ENCODE results near the gene ADIPOQ. TPM values are rescaled to one million over a fixed set of nuclear protein-coding genes. Genes with fewer than 3 reads are reported as not detected.

The ADIPOQ gene
- total and polyA plus RNA-seq, 4 donors: 0.02 TPM; not detected in 3

DNA sequence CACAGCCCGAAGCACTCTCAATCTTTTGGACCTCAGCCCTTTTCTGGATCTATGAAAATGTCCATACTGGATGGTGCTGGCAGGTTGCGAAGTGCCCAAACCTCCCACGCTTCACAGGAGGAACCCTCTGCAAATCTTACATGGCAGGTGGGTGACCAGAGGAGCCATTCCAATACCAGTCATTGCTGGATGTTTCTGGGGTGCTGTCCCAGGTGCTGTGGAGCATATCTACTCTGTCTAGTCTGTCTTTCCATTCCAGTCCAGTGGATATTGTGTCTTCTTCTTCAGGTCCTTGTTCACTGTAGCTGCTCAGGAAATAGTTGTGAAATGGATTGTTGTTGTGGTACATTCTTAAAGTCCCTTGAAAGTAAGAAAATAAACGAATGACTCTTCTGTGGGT lies 10.7 kb upstream of the ADIPOQ start:
- TF ChIP-seq RXRA (IDR thresholded peaks at IDR 0.05) (no peak), RAD21 (IDR thresholded peaks at IDR 0.05) (no peak), NR2F2 (IDR thresholded peaks at IDR 0.05) (no peak), FOXA1 (IDR thresholded peaks at IDR 0.05) (no peak), FOXA2 (IDR thresholded peaks at IDR 0.05) (no peak), TAF1 (conservative IDR thresholded peaks at IDR 0.05) (no peak), SP1 (IDR thresholded peaks at IDR 0.05) (no peak), JUND (IDR thresholded peaks at IDR 0.05) (no peak)
- TF ChIP-seq, protein P1, sequence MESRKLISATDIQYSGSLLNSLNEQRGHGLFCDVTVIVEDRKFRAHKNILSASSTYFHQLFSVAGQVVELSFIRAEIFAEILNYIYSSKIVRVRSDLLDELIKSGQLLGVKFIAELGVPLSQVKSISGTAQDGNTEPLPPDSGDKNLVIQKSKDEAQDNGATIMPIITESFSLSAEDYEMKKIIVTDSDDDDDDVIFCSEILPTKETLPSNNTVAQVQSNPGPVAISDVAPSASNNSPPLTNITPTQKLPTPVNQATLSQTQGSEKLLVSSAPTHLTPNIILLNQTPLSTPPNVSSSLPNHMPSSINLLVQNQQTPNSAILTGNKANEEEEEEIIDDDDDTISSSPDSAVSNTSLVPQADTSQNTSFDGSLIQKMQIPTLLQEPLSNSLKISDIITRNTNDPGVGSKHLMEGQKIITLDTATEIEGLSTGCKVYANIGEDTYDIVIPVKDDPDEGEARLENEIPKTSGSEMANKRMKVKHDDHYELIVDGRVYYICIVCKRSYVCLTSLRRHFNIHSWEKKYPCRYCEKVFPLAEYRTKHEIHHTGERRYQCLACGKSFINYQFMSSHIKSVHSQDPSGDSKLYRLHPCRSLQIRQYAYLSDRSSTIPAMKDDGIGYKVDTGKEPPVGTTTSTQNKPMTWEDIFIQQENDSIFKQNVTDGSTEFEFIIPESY (IDR thresholded peaks at IDR 0.05): no peak
- TF ChIP-seq, protein P2, sequence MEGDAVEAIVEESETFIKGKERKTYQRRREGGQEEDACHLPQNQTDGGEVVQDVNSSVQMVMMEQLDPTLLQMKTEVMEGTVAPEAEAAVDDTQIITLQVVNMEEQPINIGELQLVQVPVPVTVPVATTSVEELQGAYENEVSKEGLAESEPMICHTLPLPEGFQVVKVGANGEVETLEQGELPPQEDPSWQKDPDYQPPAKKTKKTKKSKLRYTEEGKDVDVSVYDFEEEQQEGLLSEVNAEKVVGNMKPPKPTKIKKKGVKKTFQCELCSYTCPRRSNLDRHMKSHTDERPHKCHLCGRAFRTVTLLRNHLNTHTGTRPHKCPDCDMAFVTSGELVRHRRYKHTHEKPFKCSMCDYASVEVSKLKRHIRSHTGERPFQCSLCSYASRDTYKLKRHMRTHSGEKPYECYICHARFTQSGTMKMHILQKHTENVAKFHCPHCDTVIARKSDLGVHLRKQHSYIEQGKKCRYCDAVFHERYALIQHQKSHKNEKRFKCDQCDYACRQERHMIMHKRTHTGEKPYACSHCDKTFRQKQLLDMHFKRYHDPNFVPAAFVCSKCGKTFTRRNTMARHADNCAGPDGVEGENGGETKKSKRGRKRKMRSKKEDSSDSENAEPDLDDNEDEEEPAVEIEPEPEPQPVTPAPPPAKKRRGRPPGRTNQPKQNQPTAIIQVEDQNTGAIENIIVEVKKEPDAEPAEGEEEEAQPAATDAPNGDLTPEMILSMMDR (IDR thresholded peaks at IDR 0.05; ENCODE audit: low read depth, low read length, missing input control): no peak
- TF ChIP-seq, protein P3, sequence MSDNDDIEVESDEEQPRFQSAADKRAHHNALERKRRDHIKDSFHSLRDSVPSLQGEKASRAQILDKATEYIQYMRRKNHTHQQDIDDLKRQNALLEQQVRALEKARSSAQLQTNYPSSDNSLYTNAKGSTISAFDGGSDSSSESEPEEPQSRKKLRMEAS (IDR thresholded peaks at IDR 0.05): no peak
- TF ChIP-seq, protein P4, sequence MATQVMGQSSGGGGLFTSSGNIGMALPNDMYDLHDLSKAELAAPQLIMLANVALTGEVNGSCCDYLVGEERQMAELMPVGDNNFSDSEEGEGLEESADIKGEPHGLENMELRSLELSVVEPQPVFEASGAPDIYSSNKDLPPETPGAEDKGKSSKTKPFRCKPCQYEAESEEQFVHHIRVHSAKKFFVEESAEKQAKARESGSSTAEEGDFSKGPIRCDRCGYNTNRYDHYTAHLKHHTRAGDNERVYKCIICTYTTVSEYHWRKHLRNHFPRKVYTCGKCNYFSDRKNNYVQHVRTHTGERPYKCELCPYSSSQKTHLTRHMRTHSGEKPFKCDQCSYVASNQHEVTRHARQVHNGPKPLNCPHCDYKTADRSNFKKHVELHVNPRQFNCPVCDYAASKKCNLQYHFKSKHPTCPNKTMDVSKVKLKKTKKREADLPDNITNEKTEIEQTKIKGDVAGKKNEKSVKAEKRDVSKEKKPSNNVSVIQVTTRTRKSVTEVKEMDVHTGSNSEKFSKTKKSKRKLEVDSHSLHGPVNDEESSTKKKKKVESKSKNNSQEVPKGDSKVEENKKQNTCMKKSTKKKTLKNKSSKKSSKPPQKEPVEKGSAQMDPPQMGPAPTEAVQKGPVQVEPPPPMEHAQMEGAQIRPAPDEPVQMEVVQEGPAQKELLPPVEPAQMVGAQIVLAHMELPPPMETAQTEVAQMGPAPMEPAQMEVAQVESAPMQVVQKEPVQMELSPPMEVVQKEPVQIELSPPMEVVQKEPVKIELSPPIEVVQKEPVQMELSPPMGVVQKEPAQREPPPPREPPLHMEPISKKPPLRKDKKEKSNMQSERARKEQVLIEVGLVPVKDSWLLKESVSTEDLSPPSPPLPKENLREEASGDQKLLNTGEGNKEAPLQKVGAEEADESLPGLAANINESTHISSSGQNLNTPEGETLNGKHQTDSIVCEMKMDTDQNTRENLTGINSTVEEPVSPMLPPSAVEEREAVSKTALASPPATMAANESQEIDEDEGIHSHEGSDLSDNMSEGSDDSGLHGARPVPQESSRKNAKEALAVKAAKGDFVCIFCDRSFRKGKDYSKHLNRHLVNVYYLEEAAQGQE (IDR thresholded peaks at IDR 0.05): no peak

DNA sequence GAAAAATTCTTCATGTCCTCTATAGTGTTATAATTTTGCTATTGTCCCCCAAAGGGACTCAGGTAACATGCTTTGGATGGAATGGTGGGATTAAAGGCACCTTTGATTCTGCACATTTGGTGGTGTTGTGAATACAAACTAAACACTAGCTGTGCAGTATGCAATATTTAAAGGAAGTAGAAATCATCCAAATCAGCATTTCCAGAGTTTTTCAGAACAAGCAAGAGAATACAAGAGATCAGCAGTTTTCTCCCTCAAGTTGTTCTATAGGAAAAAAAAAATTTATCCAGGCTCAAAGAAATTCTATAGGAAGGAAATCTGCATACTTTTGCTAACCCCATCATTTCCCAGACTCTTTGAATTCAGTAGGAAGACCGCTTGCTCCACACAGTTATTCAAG lies 10.2 kb upstream of the ADIPOQ start:
- no peak overlapping the region for H3K4me3 ChIP-seq (ENCODE audit: low read depth in 1 of 3, low read length in 3 of 3)
- H3K4me1 ChIP-seq (ENCODE audit: control insufficient read depth in 4 of 4, insufficient read depth in 4 of 4, low read length in 3 of 4): peaks cover 0 to 5% (median 2%) of the 10 kb centered on the region in 4 donors
- H3K27ac ChIP-seq (ENCODE audit: low read depth in 1 of 2, low read length in 2 of 2): no peak overlapping the region
- no peak for DNase-seq (ENCODE audit: low spot score)
- peaks cover 0 to 5% (median 1%) of the 10 kb centered on the region in 4 donors for H3K27me3 ChIP-seq (ENCODE audit: control insufficient read depth in 4 of 4, insufficient read depth in 4 of 4, low read length in 3 of 4)
- no peaks in the 10 kb centered on the region for H3K9me3 ChIP-seq (ENCODE audit: control insufficient read depth in 4 of 4, low read length in 3 of 4)
- 85% methylated on average over 1 of the region's 1 CpG for WGBS
- H3K36me3 ChIP-seq (ENCODE audit: control insufficient read depth in 4 of 4, insufficient read depth in 3 of 4, low read depth in 1 of 4, low read length in 3 of 4): no peaks in the 10 kb centered on the region
- no peak for TF ChIP-seq RXRA (IDR thresholded peaks at IDR 0.05)
- no peak for TF ChIP-seq RAD21 (IDR thresholded peaks at IDR 0.05)
- TF ChIP-seq, protein P2 (IDR thresholded peaks at IDR 0.05; ENCODE audit: low read depth, low read length, missing input control): no peak
- no peak for TF ChIP-seq HNF4G (IDR thresholded peaks at IDR 0.05)
- no peak for TF ChIP-seq TAF1 (conservative IDR thresholded peaks at IDR 0.05)
- TF ChIP-seq, protein P3 (IDR thresholded peaks at IDR 0.05): no peak
- no peak for TF ChIP-seq NR2F2 (IDR thresholded peaks at IDR 0.05)
- TF ChIP-seq, protein P5, sequence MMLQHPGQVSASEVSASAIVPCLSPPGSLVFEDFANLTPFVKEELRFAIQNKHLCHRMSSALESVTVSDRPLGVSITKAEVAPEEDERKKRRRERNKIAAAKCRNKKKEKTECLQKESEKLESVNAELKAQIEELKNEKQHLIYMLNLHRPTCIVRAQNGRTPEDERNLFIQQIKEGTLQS (IDR thresholded peaks at IDR 0.05): no peak
- no peak for TF ChIP-seq EGR1 (IDR thresholded peaks at IDR 0.05; ENCODE audit: low read depth in 2 of 2)
- TF ChIP-seq, protein P1 (IDR thresholded peaks at IDR 0.05): no peak
- no peak overlapping the region for H3K9ac ChIP-seq (ENCODE audit: low read depth in 1 of 2, low read length in 2 of 2)

More for the DNA sequence above, 10.7 kb upstream of the ADIPOQ start:
- 65% methylated on average over 4 of the region's 4 CpGs for WGBS
- peaks cover 0 to 5% (median 1%) of the 10 kb centered on the region in 4 donors for H3K27me3 ChIP-seq (ENCODE audit: control insufficient read depth in 4 of 4, insufficient read depth in 4 of 4, low read length in 3 of 4)
- no peaks in the 10 kb centered on the region for H3K9me3 ChIP-seq (ENCODE audit: control insufficient read depth in 4 of 4, low read length in 3 of 4)
- no peak overlapping the region for H3K9ac ChIP-seq (ENCODE audit: low read depth in 1 of 2, low read length in 2 of 2)
- no peak for DNase-seq (ENCODE audit: low spot score)
- no peak overlapping the region for H3K4me3 ChIP-seq (ENCODE audit: low read depth in 1 of 3, low read length in 3 of 3)
- no peak overlapping the region for H3K27ac ChIP-seq (ENCODE audit: low read depth in 1 of 2, low read length in 2 of 2)
- H3K36me3 ChIP-seq (ENCODE audit: control insufficient read depth in 4 of 4, insufficient read depth in 3 of 4, low read depth in 1 of 4, low read length in 3 of 4): no peaks in the 10 kb centered on the region
- H3K4me1 ChIP-seq (ENCODE audit: control insufficient read depth in 4 of 4, insufficient read depth in 4 of 4, low read length in 3 of 4): peaks cover 0 to 5% (median 2%) of the 10 kb centered on the region in 4 donors

All from liver (tissue), 9 donors.